ENCODE results near the gene UNC13D.

DNA sequence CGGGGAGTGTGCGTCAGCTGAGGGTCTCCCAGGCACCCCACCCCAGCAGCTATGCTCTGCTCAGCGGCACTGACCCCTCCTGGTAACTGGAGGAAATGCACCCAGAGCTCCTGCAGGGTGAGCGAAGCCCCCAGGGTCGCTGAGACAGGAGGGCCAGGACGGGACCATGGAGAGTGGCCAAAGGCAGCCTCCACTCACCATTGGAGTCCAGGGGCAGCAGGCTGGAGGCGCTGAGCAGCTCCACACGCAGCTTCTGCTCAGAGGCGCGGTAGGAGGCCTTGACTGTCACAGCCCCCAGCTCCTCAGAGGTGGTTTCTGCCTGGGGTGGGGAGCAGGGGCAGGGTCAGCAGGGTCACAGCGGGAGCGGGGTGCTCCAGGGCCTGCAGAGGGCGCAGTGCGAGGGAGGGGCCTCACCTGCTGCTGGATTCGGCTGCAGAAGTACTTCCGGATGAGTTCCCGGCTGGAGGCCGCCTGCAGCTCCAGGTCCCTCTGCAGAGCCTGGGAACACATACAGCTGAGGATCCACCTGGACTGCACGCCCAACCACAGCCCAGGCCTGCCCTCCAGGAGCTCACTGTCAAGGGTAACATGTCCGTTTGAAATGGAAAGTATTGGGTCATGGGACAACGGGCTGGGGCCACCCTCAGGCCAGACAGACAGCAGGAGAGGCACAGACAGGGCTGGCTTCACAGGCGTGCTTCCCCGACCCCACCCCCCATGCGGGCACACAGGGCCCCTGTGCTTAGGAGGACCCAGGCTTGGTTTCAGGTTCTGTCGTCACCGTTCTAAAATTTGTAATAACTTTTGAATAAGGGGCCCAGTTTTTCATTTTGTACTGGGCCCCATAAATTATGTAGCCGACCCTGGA lies 13.8 kb downstream of the UNC13D start:
- TF ChIP-seq CTCF (conservative IDR thresholded peaks at IDR 0.05) (no peak; the same call in 1 of the 2 replicates), ZFX (IDR thresholded peaks at IDR 0.05) (no peak)

Measured in C4-2B (cell line).